HG02852 (cell line): ENCODE measurements around the gene CCDC142.

Source experiments
- ATAC-seq: cut with Tn5 transposase; IDR thresholded peaks from one replicate; pipeline ENCODE4 v1.9.1; 2021; ENCODE audit warnings: mild to moderate bottlenecking, moderate library complexity; ENCODE audit not compliant: unreplicated experiment

CCDC142 gene

GRCh38 chr2:74425523-74425922 is 57.3 kb downstream of the CCDC142 start:
- ATAC-seq = no peak

GRCh38 chr2:74424995-74425406 is 57.8 kb downstream of the CCDC142 start:
- ATAC-seq = no peak

- ATAC-seq = no peak
Observed at GRCh38 chr2:74424139-74424992, 58.4 kb downstream of the CCDC142 start.
